ENCODE measurements around the gene SUGCT. TPM values are rescaled to one million over a fixed set of nuclear protein-coding genes. Genes with fewer than 3 reads are reported as not detected.

Gene SUGCT
- total RNA-seq, 1 experiment from 2014 or later = 5.4 TPM

GRCh38 chr7:40530292-40530691 is 395.5 kb downstream of the SUGCT start:
- no peaks in the 10 kb centered on the region for H3K9me3 Mint-ChIP-seq
- H3K27ac Mint-ChIP-seq = no peak overlapping the region
- Histone ChIP-seq H3K9ac (ENCODE audit: extremely low read depth, insufficient read length, low read length) (no peak overlapping the region), H3K23ac (ENCODE audit: insufficient read length, low read depth, low read length) (no peak overlapping the region), H4K5ac (ENCODE audit: insufficient read length, low read depth, low read length) (no peak overlapping the region), H3K56ac (ENCODE audit: insufficient read length, low read depth, low read length) (no peak overlapping the region), H3K27me3 (ENCODE audit: insufficient read depth, low read length) (no peaks in the 10 kb centered on the region), H2BK15ac (ENCODE audit: low read depth, low read length) (no peak overlapping the region), H4K91ac (ENCODE audit: insufficient read length, low read depth, low read length) (no peak overlapping the region), H2AFZ (ENCODE audit: low read length) (no peak overlapping the region), H3K4ac (ENCODE audit: low read depth, low read length) (no peak overlapping the region), H3K18ac (ENCODE audit: insufficient read length, low read depth, low read length) (no peak overlapping the region), H2BK12ac (ENCODE audit: insufficient read length, low read depth, low read length) (no peak overlapping the region), H3K4me1 (ENCODE audit: insufficient read depth, low read length) (no peaks in the 10 kb centered on the region), H3K79me1 (ENCODE audit: insufficient read depth, low read depth, low read length, poor library complexity, severe bottlenecking) (no peaks in the 10 kb centered on the region), H2BK5ac (ENCODE audit: insufficient read length, low read length) (no peak overlapping the region), H3K9me3 (ENCODE audit: control insufficient read depth, low read depth, low read length) (no peaks in the 10 kb centered on the region), H2BK20ac (ENCODE audit: low read depth, low read length, poor library complexity, severe bottlenecking) (no peak overlapping the region), H3K4me2 (ENCODE audit: insufficient read depth, insufficient read length, low read length) (no peak overlapping the region), H3K23me2 (ENCODE audit: insufficient read length, low read depth, low read length, poor library complexity, severe bottlenecking) (no peaks in the 10 kb centered on the region), H2BK120ac (ENCODE audit: low read depth, low read length, poor library complexity, severe bottlenecking) (no peak overlapping the region), H3T11ph (ENCODE audit: low read length) (no peak overlapping the region), H3K27ac (ENCODE audit: insufficient read length, low read depth, low read length) (no peak overlapping the region), H4K20me1 (ENCODE audit: control insufficient read depth, insufficient read depth, insufficient read length) (no peaks in the 10 kb centered on the region), H4K8ac (replicated peaks; ENCODE audit: insufficient read length, low read depth, low read length) (no peak overlapping the region), H3K14ac (ENCODE audit: insufficient read depth, low read length) (no peak overlapping the region), H3K79me2 (ENCODE audit: insufficient read depth, low read length) (no peaks in the 10 kb centered on the region), H2AK5ac (ENCODE audit: insufficient read length, low read length) (no peak overlapping the region)
- DNase-seq = no peak
- no peak for TF ChIP-seq CTCF (conservative IDR thresholded peaks at IDR 0.05)
- no peaks in the 10 kb centered on the region for H3K36me3 Mint-ChIP-seq (ENCODE audit: insufficient read depth in 1 of 3, low read depth in 3 of 3)
- H3K4me3 Mint-ChIP-seq = no peak overlapping the region
- H3K27me3 Mint-ChIP-seq (ENCODE audit: low read depth) = no peaks in the 10 kb centered on the region
- H3K4me1 Mint-ChIP-seq = no peaks in the 10 kb centered on the region
